GM19468 (cell line): ENCODE results near the gene ADGRD2.

Source experiments
- ATAC-seq: cut with Tn5 transposase; IDR thresholded peaks from one replicate; pipeline ENCODE4 v1.9.1; 2021; ENCODE audit warnings: mild to moderate bottlenecking, moderate library complexity, moderate number of reproducible peaks; ENCODE audit not compliant: unreplicated experiment; ENCODE audit errors: extremely low read depth

Gene ADGRD2

GRCh38 chr9:124477648-124478285, 27.5 kb downstream of the ADGRD2 start:
- ATAC-seq, result no peak

GRCh38 chr9:124478354-124478753, 28.1 kb downstream of the ADGRD2 start:
- no peak for ATAC-seq

- no peak for ATAC-seq
Measured at GRCh38 chr9:124479371-124479770, 29.1 kb downstream of the ADGRD2 start.

GRCh38 chr9:124479947-124480620, 29.8 kb downstream of the ADGRD2 start:
- no peak for ATAC-seq

- ATAC-seq, result no peak
Measured at GRCh38 chr9:124480621-124480981, 30.4 kb downstream of the ADGRD2 start.

- no peak for ATAC-seq
Measured at GRCh38 chr9:124481115-124481514, 30.9 kb downstream of the ADGRD2 start.

- ATAC-seq, result no peak
Measured at GRCh38 chr9:124482431-124483031, 32.3 kb downstream of the ADGRD2 start.

GRCh38 chr9:124483481-124483880, 33.2 kb downstream of the ADGRD2 start:
- ATAC-seq, result no peak

GRCh38 chr9:124485201-124485600, 35.0 kb downstream of the ADGRD2 start:
- no peak for ATAC-seq

- no peak for ATAC-seq
Measured at GRCh38 chr9:124485936-124486335, 35.7 kb downstream of the ADGRD2 start.

- ATAC-seq, result no peak
Measured at GRCh38 chr9:124486778-124487259, 36.6 kb downstream of the ADGRD2 start.

- no peak for ATAC-seq
Measured at GRCh38 chr9:124487260-124488182, 37.3 kb downstream of the ADGRD2 start.

- ATAC-seq, result no peak
Measured at GRCh38 chr9:124488641-124489210, 38.5 kb downstream of the ADGRD2 start.

- no peak for ATAC-seq
Measured at GRCh38 chr9:124489222-124489621, 39.0 kb downstream of the ADGRD2 start.

- no peak for ATAC-seq
Measured at GRCh38 chr9:124490004-124490403, 39.8 kb downstream of the ADGRD2 start.

GRCh38 chr9:124491049-124491975, 41.1 kb downstream of the ADGRD2 start:
- ATAC-seq, result no peak

- no peak for ATAC-seq
Measured at GRCh38 chr9:124492818-124493217, 42.6 kb downstream of the ADGRD2 start.

- no peak for ATAC-seq
Measured at GRCh38 chr9:124493218-124493617, 43.0 kb downstream of the ADGRD2 start.
